Osteocyte (in vitro differentiated cells): Measurements from ENCODE around the gene RASSF7. TPM values are rescaled to one million over a fixed set of nuclear protein-coding genes. Genes with fewer than 3 reads are reported as not detected.

Experiments
- DNase-seq: peaks from one replicate; pipeline ENCODE4 v3.0.0; 2021; ENCODE audit warnings: mixed read lengths; ENCODE audit not compliant: unreplicated experiment; ENCODE audit errors: extremely low spot score
- H3K27ac Mint-ChIP-seq: one replicate; pipeline ENCODE4 v1.8.0; 2021; ENCODE audit warnings: mild to moderate bottlenecking, mixed read lengths; ENCODE audit not compliant: unreplicated experiment
- H3K27me3 Mint-ChIP-seq: one replicate; pipeline ENCODE4 v1.8.0; 2021; ENCODE audit warnings: mixed read lengths; ENCODE audit not compliant: unreplicated experiment
- H3K36me3 Mint-ChIP-seq: one replicate; pipeline ENCODE4 v1.8.0; 2021; ENCODE audit warnings: mixed read lengths; ENCODE audit not compliant: unreplicated experiment
- H3K4me1 Mint-ChIP-seq: one replicate; pipeline ENCODE4 v1.8.0; 2021; ENCODE audit warnings: mixed read lengths; ENCODE audit not compliant: unreplicated experiment
- H3K4me3 Mint-ChIP-seq: one replicate; pipeline ENCODE4 v1.8.0; 2021; ENCODE audit warnings: mild to moderate bottlenecking, moderate library complexity, mixed read lengths; ENCODE audit not compliant: unreplicated experiment
- H3K9me3 Mint-ChIP-seq: one replicate; pipeline ENCODE4 v1.8.0; 2021; ENCODE audit warnings: mixed read lengths; ENCODE audit not compliant: unreplicated experiment
- total RNA-seq: library from RNA; stranded (reverse); gene quantifications from 2 replicates; pipeline ENCODE4 v1.2.1, GENCODE V29; 2021
- TF ChIP-seq, protein P1 (sequence below): fragments of 200-600 bp; sonication (generic); IDR thresholded peaks from 2 replicates; pipeline ENCODE4 v1.5.0; 2021; ENCODE audit warnings: antibody characterized with exemption, mild to moderate bottlenecking, moderate library complexity

RASSF7 gene
- total RNA-seq, 1 donor from 2014 or later, result 8.0 TPM

DNA sequence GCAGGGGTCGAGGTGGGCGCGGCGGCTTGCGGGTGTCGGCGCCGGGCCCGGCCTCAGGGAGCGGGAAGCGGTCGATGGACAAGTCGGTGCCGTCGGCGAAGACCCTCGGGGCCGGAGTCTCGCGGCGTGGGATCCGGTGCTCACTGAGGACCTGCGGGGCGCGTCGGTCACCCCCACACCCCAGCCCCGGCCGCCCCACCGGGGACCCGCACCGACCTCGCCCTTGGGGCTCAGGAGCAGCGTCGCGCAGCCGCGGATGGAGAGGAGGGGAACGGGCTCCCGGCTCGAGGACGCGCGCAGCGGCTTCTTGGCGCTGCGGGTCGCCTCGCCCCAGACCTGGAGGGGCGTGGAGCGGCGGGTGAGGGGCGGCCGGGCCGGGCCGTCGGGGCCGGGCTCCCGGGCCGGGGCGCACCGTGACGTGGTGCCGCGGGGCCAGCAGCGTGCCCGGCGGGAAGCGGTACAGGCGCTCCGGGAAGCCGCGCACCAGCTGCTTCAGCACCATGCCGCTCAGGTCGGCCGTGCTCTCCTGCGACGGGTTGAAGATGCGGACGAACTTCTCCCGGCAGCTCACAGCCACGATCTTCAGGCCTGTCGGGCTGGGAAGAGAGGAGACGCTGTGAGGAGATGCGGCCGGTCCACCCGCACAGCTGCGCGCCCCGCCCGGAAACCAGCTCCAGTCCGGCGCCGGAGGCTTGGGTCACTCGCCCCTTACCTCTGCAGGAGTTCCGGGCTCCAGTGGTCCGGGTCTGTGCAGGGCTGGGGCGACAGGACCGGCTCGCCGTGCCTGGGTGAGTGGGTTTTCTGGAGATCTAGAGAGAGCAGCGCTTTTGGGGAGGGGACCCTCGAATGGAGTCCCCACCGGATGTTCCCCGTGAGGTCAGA, 4.7 kb upstream of the RASSF7 start:
- peaks cover 3% of the 10 kb centered on the region for H3K4me1 Mint-ChIP-seq
- no peak overlapping the region for H3K4me3 Mint-ChIP-seq
- peaks cover 15% of the 10 kb centered on the region for H3K27me3 Mint-ChIP-seq
- no peaks in the 10 kb centered on the region for H3K36me3 Mint-ChIP-seq
- H3K27ac Mint-ChIP-seq, result no peak overlapping the region
- no peaks in the 10 kb centered on the region for H3K9me3 Mint-ChIP-seq
- TF ChIP-seq, protein P1, sequence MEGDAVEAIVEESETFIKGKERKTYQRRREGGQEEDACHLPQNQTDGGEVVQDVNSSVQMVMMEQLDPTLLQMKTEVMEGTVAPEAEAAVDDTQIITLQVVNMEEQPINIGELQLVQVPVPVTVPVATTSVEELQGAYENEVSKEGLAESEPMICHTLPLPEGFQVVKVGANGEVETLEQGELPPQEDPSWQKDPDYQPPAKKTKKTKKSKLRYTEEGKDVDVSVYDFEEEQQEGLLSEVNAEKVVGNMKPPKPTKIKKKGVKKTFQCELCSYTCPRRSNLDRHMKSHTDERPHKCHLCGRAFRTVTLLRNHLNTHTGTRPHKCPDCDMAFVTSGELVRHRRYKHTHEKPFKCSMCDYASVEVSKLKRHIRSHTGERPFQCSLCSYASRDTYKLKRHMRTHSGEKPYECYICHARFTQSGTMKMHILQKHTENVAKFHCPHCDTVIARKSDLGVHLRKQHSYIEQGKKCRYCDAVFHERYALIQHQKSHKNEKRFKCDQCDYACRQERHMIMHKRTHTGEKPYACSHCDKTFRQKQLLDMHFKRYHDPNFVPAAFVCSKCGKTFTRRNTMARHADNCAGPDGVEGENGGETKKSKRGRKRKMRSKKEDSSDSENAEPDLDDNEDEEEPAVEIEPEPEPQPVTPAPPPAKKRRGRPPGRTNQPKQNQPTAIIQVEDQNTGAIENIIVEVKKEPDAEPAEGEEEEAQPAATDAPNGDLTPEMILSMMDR, result no peak
- DNase-seq, result no peak

DNA sequence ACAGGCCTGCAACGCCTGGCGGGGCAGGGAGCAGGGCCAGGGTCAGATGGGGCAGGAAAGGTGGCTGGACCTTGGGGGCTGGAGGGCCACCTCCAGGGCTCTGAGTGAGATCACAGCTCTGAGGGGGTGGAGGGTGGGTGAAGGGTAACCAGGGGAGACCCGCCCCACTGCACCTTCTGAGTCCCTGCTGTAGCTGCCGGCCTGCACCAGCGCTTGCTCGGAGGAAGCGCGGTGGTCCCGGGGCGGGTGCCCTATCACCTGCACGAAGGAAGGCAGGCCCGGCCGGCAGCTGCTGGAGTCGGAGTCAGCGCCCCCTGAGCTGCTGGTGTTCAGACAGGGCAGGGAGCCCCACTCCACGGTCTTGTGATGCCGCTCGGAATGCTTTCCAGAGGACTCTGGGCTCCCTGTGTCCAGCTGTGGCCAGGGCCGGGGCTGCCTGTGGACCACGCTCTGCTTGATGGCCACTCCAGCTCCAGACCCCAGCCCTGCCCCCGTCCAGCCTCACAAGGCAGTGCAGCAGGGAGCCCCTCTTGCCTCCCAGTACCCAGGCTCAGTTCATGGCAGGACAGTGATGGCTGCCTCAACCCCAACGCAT, 4.0 kb upstream of the RASSF7 start:
- TF ChIP-seq, protein P1, result no peak
- H3K27me3 Mint-ChIP-seq, result peaks cover 15% of the 10 kb centered on the region
- no peak overlapping the region for H3K4me3 Mint-ChIP-seq
- H3K4me1 Mint-ChIP-seq, result peaks cover 8% of the 10 kb centered on the region
- H3K9me3 Mint-ChIP-seq, result no peaks in the 10 kb centered on the region
- no peak overlapping the region for H3K27ac Mint-ChIP-seq
- DNase-seq, result no peak
- no peaks in the 10 kb centered on the region for H3K36me3 Mint-ChIP-seq

DNA sequence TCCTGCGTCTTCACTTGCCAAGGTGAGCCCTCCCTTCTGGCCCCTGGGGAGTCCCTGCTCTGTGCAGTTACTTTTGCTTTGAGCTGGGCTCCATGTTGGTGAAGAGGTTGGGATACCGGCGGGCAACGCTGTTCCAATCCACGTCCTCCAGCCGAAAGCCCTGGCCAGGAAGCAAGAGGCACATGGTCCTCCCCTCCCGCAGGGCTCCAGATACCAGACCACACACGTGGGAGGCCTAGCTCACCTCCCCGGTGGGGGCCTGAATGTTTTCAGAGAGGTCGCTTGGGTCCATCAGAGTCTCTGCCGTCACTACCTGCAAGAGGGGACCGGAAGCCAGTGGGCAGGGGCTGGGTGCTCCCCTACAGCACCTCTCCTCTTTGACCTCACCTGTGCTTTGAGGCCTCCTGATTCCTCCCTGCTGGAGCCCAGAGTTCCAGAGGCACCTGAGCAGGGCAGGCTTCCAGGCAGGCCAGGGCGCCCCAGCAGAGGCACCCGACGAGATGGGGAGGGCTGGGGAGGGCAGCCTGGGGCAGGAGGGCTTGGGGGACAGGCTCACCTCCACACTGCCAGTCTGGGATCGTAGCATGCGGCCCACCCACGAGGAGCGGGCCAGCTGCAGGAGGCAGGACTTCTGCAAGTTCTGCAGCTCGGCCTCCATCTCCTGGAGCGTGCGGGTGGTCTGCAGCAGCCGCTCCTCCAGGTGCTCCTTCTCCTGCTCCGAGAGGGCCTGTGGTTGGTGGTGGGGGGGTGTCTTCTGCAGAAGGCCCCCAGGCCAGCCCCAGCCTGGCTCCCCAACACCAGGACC, 3.2 kb upstream of the RASSF7 start:
- Mint-ChIP-seq H3K27me3 (peaks cover 15% of the 10 kb centered on the region), H3K9me3 (no peaks in the 10 kb centered on the region), H3K4me1 (peaks cover 9% of the 10 kb centered on the region), H3K4me3 (no peak overlapping the region), H3K27ac (no peak overlapping the region), H3K36me3 (no peaks in the 10 kb centered on the region)
- DNase-seq, result no peak
- TF ChIP-seq, protein P1, result no peak

DNA sequence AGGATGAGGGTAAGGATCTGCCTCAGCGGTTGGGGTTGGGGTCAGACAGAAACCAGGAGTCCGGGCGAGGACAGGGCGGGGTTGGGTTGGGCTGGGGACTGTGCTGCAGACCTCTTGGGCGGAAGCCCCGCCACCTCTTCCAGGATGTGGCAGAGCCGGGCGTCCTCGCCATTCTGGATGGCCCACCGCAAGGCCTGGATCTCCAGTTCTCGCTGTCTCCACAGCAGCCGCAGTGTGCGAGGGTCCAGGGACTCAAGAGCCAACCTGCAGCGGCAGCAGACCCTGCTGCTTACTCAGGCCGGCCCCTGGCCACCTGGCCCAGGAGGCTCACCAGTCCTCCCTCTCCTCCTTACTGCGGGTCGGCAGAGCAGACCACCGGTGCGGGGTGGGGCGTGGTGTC, 2.3 kb upstream of the RASSF7 start:
- no peak for DNase-seq
- TF ChIP-seq, protein P1, result no peak
- H3K4me1 Mint-ChIP-seq, result peaks cover 10% of the 10 kb centered on the region
- H3K36me3 Mint-ChIP-seq, result peaks cover under 1% of the 10 kb centered on the region
- H3K27me3 Mint-ChIP-seq, result peaks cover 12% of the 10 kb centered on the region
- H3K27ac Mint-ChIP-seq, result no peak overlapping the region
- no peak overlapping the region for H3K4me3 Mint-ChIP-seq
- H3K9me3 Mint-ChIP-seq, result no peaks in the 10 kb centered on the region
